ENCODE results near the gene LMBR1L. TPM values are rescaled to one million over a fixed set of nuclear protein-coding genes. Genes with fewer than 3 reads are reported as not detected.

The LMBR1L gene
- total RNA-seq, 3 donors from 2014 or later (not counting 1 experiment from before 2014, with no cell fraction given) = 262 to 294 (median 271) TPM

- TF ChIP-seq CTCF (IDR thresholded peaks at IDR 0.05) = no peak
- Histone ChIP-seq H3K27ac (ENCODE audit: low read length) (no peak overlapping the region), H3K27me3 (ENCODE audit: control insufficient read depth, insufficient read depth, low read length) (no peaks in the 10 kb centered on the region), H3K36me3 (ENCODE audit: control insufficient read depth, insufficient read depth, low read length) (no peaks in the 10 kb centered on the region), H3K4me1 (ENCODE audit: control insufficient read depth, insufficient read depth, low read length) (no peaks in the 10 kb centered on the region), H3K4me3 (ENCODE audit: low read length) (no peak overlapping the region), H3K9me3 (ENCODE audit: control insufficient read depth, insufficient read depth, low read length) (no peaks in the 10 kb centered on the region)
- WGBS (ENCODE audit: insufficient coverage) = 93% methylated on average over 2 of the region's 2 CpGs
- H3K27ac Mint-ChIP-seq = no peak overlapping the region
- H3K9me3 Mint-ChIP-seq = no peaks in the 10 kb centered on the region
- H3K27me3 Mint-ChIP-seq (ENCODE audit: low read depth in 2 of 2) = no peaks in the 10 kb centered on the region
- peaks cover 0 to 5% of the 10 kb centered on the region in 2 donors for H3K4me1 Mint-ChIP-seq
- no peak for ATAC-seq
- intact Hi-C loops (cut with micrococcal nuclease) = no loop called here
- H3K36me3 Mint-ChIP-seq = no peaks in the 10 kb centered on the region
- no peak overlapping the region for H3K4me3 Mint-ChIP-seq
- no peak for DNase-seq
These were observed 36.7 kb upstream of the LMBR1L start for GRCh38 chr12:49147384-49147783.

GRCh38 chr12:49146406-49146805 is 35.8 kb upstream of the LMBR1L start:
- 93% methylated on average over 1 of the region's 1 CpG for WGBS (ENCODE audit: insufficient coverage)
- no peak for ATAC-seq
- H3K4me1 ChIP-seq (ENCODE audit: control insufficient read depth, insufficient read depth, low read length) = no peaks in the 10 kb centered on the region
- intact Hi-C loops (cut with micrococcal nuclease) = no loop called here
- H3K27ac ChIP-seq (ENCODE audit: low read length) = no peak overlapping the region
- no peak overlapping the region for H3K4me3 ChIP-seq (ENCODE audit: low read length)
- H3K27ac Mint-ChIP-seq = no peak overlapping the region
- H3K9me3 Mint-ChIP-seq = no peaks in the 10 kb centered on the region
- no peak for TF ChIP-seq CTCF (IDR thresholded peaks at IDR 0.05)
- no peak overlapping the region for H3K4me3 Mint-ChIP-seq
- H3K27me3 ChIP-seq (ENCODE audit: control insufficient read depth, insufficient read depth, low read length) = no peaks in the 10 kb centered on the region
- H3K4me1 Mint-ChIP-seq = peaks cover 0 to 5% of the 10 kb centered on the region in 2 donors
- H3K36me3 ChIP-seq (ENCODE audit: control insufficient read depth, insufficient read depth, low read length) = no peaks in the 10 kb centered on the region
- no peaks in the 10 kb centered on the region for H3K36me3 Mint-ChIP-seq
- H3K9me3 ChIP-seq (ENCODE audit: control insufficient read depth, insufficient read depth, low read length) = no peaks in the 10 kb centered on the region
- no peak for DNase-seq
- H3K27me3 Mint-ChIP-seq (ENCODE audit: low read depth in 2 of 2) = no peaks in the 10 kb centered on the region

GRCh38 chr12:49144384-49144783 is 33.7 kb upstream of the LMBR1L start:
- ATAC-seq (no peak), DNase-seq (no peak)
- no peak overlapping the region for H3K4me3 ChIP-seq (ENCODE audit: low read length)
- no peaks in the 10 kb centered on the region for H3K27me3 ChIP-seq (ENCODE audit: control insufficient read depth, insufficient read depth, low read length)
- Mint-ChIP-seq H3K27ac (no peak overlapping the region), H3K4me3 (no peak overlapping the region), H3K27me3 (ENCODE audit: low read depth in 2 of 2) (no peaks in the 10 kb centered on the region), H3K4me1 (no peaks in the 10 kb centered on the region), H3K9me3 (no peaks in the 10 kb centered on the region), H3K36me3 (no peaks in the 10 kb centered on the region)
- no peak for TF ChIP-seq CTCF (IDR thresholded peaks at IDR 0.05)
- intact Hi-C loops (cut with micrococcal nuclease) = no loop called here
- WGBS (ENCODE audit: insufficient coverage) = 97% methylated on average over 2 of the region's 2 CpGs
- no peaks in the 10 kb centered on the region for H3K36me3 ChIP-seq (ENCODE audit: control insufficient read depth, insufficient read depth, low read length)
- no peak overlapping the region for H3K27ac ChIP-seq (ENCODE audit: low read length)
- H3K4me1 ChIP-seq (ENCODE audit: control insufficient read depth, insufficient read depth, low read length) = no peaks in the 10 kb centered on the region
- no peaks in the 10 kb centered on the region for H3K9me3 ChIP-seq (ENCODE audit: control insufficient read depth, insufficient read depth, low read length)

GRCh38 chr12:49138999-49139398 is 28.4 kb upstream of the LMBR1L start:
- Histone ChIP-seq H3K4me3 (ENCODE audit: low read length) (no peak overlapping the region), H3K4me1 (ENCODE audit: control insufficient read depth, insufficient read depth, low read length) (no peaks in the 10 kb centered on the region), H3K36me3 (ENCODE audit: control insufficient read depth, insufficient read depth, low read length) (no peaks in the 10 kb centered on the region), H3K27me3 (ENCODE audit: control insufficient read depth, insufficient read depth, low read length) (no peaks in the 10 kb centered on the region), H3K9me3 (ENCODE audit: control insufficient read depth, insufficient read depth, low read length) (no peaks in the 10 kb centered on the region), H3K27ac (ENCODE audit: low read length) (no peak overlapping the region)
- Mint-ChIP-seq H3K9me3 (no peaks in the 10 kb centered on the region), H3K4me3 (no peak overlapping the region), H3K36me3 (no peaks in the 10 kb centered on the region), H3K4me1 (no peaks in the 10 kb centered on the region), H3K27me3 (ENCODE audit: low read depth in 2 of 2) (no peaks in the 10 kb centered on the region), H3K27ac (no peak overlapping the region)
- ATAC-seq = no peak
- WGBS (ENCODE audit: insufficient coverage) = 94% methylated on average over 1 of the region's 2 CpGs
- no peak for DNase-seq
- intact Hi-C loops (cut with micrococcal nuclease) = no loop called here
- no peak for TF ChIP-seq CTCF (IDR thresholded peaks at IDR 0.05)

Measured in natural killer cell (primary cell).